NCI-H1436 (cell line): ENCODE results near the gene GPHA2.
A peak's percentile ranks its signal among the peaks of the same experiment; 100 is the strongest.
"Not testable (repeated sequence)": the region's sequence is repeated elsewhere in the genome, so short reads cannot be mapped to it uniquely, and the experiment has no call there.

Source experiments
- DNase-seq: peaks from one replicate; lab custom pipeline; 2025; lab: John Stamatoyannopoulos, UW

The GPHA2 gene

DNA sequence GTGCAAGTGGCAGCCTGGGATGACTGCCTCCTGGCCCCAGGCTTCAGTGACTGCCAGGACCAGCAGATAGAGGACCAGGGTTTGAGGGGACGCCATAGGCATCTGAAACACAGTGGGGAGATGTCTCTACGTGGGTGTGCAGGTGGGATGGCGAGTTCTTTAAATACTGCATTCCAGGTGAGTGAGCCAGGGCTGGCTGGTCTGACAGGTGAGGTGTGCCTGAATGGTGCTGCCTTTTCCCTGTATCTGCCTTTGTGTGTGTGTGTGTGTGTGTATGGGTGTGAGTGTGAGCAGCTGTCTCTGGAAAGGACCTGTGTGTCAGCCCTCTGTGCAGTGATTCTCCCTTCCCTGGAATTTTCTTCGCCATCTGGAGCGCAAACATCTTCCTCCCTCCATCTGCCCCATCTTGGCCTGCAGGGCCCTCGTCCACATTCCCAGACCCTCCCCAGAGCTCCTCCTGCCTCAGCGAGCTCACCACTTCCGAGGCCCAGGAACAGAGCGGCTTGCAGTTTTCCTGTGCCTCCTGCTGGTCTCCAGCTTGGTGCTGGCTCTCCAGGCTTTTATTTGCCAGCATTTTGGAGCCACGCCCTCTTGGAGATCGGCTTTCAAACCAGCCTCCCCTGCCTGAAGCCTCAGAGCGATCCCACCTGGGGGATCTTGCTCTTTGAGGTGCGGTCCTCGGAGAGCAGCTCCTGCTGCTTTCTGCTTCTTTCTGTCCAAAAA, at the start of gene GPHA2:
GPHA2 (minus strand) TSS at position 535 of the 723 bp plus-strand sequence; CDS start at position 102, 433 bp downstream.
- DNase-seq: no peak

- not testable (repeated sequence) for DNase-seq
These were observed 47.6 kb upstream of the GPHA2 start for GRCh38 chr11:64983339-64983738.

GRCh38 chr11:64976651-64977050, 41.0 kb upstream of the GPHA2 start:
- peak; percentile 25 for DNase-seq

- DNase-seq: no peak
These were observed 38.4 kb upstream of the GPHA2 start for GRCh38 chr11:64974124-64974523.

DNA sequence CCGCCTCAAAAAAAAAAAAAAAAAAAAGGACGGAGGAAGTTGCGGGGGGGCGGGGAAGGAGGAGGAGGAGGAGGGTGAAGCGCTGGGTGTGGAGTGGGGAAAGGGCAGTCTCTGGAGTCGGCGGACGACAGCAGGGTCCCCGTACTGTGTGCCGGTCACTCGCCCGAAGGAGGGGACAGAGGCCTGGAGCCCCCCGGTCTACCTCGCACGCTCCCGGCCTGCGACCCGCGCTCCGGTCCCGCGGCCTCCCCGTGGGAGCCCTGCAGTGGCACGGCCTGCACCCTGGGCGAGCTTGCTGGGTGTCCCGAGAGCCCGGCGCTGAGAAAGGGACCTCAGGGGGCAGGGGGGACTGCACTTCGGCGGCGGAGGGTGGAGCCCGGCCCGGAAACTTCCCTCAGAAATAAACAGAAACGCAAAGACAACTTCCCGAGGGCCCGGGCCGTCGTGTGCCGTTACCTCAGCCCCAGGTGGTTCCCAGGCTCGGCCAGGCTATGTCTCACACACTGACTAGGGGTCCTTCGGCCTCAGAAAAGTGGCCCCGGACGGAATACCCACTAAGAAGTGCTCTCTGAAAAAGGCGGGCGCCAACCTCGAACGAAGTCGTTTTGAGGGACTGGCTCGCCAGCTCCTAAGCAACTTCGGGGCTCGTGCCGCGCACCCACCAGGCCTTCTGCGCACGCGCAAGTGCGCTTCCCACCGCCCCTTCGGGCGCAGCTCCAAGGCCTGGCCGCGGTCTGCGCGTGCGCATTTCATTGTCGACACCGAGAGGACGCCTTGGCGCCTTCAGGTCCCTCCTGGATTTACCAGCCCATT, 35.9 kb upstream of the GPHA2 start, which contains the start of gene MAJIN:
MAJIN (minus strand) TSS at position 688 of the 813 bp plus-strand sequence. CDS start 12,703 bp downstream, outside the sequence.
- no peak for DNase-seq

DNA sequence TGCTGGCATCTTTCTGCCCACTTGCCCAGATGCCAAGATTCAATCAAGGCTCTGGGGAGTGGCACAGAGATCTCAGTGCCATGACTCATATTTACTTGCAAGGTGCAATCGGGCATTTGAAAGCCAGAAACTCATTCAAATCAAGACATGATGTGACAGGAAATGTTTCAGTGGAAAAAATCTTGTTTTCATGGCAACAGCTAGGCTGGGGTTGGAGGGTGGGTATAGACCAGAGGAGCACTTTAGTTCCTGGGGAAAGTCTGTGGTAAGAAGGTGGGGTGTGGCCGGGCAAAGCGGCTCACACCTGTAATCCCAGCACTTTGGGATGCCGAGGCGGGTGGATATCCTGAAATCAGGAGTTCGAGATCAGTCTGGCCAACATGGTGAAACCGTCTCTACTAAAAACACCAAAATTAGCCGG, 35.0 kb upstream of the GPHA2 start:
- no peak for DNase-seq

DNA sequence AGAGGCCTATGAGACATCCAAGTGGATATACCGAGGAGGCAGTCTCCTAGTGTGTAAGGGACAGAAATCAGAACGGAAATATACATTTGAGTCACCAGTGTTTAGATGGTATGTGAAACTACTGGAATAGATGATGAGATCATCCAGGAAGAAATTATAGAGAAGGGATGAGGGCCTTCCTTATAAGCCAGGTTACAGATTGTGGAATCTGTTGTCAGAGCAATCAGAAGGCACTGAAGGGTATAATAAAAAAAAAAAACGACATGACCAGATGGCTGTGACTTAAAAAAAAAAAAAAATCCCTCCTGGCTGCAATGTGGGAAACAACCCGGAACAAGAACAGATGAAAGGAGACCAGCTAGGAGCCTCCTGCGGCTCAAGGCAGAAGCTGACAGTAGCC, 33.5 kb upstream of the GPHA2 start:
- no peak for DNase-seq

DNA sequence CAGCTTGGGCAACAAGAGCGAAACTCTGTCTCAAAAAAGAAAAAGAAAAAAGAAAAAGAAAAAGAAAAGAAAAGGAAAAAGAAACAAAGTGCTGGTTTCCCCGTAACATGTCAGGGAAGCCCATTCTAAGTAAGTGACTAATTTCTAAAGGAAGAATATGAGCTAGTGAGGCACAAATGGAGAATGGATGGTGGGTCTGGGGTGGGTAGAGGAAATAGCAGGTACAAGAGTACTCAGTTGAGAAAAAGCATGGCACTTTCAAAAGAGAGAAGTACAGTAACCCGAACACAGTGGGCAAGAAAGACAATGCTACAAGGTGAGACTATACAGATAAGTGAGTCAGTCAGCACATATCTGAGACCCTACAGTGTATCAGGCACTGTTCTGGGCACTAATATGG, 31.7 kb upstream of the GPHA2 start:
- no peak for DNase-seq

DNA sequence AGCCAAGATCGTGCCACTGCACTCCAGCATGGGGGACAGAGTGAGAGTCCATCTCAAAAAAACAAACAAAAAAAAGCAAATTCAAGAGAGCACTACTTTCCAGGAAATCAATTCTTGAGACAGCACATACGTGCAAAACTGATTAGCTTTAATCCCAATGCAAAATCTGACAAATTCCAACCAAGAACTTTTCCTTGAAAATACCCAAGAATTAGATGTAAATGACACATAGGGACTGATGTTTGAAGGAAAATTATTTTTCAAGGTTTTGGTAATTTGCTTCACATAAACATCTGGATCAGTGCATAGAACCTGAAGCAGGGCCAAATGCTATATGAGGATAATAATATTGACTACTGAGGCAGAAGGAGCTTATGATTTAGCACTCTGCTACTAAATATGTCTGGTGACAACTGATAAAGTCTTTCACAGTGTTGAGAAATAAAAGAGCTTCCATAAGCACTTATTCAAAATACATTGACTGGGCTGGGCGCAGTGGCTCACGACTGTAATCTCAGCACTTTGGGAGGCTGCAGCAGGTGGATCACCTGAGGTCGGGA, 27.5 kb upstream of the GPHA2 start:
- no peak for DNase-seq

GRCh38 chr11:64960719-64961118, 25.0 kb upstream of the GPHA2 start:
- no peak for DNase-seq

- no peak for DNase-seq
These were observed 23.8 kb upstream of the GPHA2 start for GRCh38 chr11:64959498-64959897.

DNA sequence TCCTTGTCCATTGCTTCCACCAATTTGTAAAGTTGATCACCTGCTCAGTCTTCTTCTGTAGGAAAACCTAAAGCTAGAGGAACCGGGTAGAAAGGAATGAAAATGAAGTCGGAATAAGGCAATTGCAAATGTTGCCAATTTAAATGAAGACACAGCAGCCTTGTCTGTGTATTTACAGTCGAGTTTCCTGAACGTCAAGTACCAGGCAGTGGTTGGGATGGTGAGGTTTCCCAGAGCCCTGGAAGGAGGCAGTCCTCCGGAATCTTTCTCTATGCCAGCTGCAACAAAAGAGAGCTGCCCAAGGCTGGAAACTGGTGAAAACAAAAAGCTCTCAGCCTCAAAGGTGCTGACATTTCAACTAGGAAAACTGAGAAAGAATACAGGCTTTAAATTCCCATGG, 18.5 kb upstream of the GPHA2 start:
- DNase-seq: no peak

DNA sequence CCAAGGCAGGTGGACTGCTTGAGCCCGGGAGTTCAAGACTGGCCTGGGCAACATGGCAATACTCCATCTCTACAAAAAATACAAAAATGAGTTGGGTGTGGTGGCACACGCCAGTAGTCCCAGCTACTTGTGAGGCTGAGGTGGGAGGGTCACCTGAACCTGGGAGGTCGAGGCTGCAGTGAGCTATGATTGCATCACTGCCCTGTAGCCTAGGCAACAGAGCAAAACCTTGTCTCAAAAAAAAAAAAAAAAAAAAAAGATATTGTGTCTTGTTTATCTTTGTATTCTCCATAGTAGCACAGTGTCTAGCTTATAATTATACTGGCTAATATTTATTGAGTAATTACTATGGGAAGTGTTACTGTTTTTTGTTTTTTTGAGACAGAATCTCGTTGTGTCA, 15.8 kb upstream of the GPHA2 start:
- DNase-seq: no peak

GRCh38 chr11:64947208-64947814, 11.6 kb upstream of the GPHA2 start:
- no peak for DNase-seq

DNA sequence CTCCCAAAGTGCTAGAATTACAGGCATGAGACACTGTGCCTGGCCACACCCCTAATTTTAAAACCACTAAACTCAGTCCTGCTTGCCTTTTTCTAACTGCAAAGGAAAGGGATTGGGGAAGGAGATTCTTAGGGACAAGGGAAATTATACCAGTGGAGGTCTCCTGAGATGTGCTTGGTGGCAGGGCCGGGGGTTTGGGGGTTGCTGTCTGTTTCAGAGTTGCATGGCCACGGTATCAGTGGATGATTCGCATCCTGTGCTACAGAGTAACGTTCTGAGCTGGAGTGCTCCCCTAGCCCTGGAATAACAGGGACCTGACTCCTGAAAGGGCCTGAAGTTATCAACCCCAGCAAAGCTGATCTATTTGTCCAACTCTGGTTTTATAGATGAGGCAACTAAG, 846 bp upstream of the GPHA2 start:
- no peak for DNase-seq

DNA sequence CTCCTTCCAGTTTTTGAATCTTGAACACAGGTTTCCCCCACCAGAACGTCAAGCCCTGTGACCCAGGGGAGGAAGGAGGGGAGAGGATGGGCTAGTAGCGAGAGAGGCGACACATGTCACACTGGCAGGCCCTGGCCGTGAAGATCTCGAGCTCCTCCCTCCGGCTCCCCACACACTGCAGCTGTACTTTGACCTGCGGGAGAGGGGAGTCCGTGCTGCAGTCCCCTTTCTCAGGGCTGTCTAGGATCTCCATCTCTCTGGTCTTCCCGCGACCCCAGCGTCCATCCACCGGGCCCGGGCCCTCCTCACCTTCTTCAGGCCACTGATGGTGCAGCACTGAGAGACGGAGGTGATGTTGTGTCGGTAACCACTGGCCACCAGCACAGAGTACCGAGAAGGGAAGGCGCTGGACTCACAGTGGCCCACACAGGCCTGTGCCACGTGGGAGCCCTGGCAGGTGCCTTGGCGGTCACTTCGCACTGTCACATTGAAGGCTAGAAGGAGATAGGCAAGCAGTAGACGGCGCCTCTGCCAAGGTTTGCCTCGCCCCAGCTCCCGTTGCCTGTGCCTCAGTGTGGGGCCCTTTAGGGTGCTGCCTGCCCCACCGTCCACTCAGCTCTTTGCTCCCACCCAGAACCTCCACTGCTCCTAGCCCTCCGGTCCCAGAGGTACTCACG, 873 bp downstream of the GPHA2 start:
- DNase-seq: no peak

DNA sequence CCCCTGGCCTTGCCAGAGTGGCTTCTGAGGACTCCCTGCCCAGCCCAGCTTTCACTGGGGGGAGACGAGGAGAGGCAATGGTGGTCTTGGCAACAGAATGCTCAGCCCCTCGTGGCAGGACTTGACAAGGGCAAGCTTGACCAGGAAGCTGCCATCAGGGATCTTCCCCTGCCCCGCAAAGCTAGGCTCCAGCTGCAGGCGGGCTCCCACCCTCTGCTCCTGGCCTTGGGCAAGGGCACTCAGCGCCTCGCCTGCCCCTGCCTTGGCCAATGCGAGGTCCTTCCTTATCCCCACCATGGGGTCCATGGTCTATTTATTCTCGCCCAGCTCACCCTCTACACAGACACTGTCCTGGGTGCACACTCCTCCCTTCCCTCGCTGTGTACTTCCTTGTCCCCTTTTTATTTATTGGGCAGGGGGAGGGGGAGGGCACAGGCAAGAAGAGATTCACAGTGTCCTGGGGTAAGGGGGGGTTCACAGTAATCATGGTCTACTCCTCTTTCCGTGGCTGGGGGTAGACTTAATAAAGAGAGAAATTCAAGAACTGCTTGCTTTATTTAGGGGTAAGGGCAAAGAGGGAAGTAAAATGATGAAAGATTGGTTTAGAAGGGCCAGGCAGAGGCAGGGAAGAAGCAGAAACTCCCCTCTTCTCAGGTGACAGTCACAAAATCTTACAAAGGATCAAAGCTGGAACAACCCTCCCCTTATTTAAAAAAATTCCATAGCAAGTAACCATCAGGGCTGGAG, 1.6 kb downstream of the GPHA2 start:
- DNase-seq: no peak

DNA sequence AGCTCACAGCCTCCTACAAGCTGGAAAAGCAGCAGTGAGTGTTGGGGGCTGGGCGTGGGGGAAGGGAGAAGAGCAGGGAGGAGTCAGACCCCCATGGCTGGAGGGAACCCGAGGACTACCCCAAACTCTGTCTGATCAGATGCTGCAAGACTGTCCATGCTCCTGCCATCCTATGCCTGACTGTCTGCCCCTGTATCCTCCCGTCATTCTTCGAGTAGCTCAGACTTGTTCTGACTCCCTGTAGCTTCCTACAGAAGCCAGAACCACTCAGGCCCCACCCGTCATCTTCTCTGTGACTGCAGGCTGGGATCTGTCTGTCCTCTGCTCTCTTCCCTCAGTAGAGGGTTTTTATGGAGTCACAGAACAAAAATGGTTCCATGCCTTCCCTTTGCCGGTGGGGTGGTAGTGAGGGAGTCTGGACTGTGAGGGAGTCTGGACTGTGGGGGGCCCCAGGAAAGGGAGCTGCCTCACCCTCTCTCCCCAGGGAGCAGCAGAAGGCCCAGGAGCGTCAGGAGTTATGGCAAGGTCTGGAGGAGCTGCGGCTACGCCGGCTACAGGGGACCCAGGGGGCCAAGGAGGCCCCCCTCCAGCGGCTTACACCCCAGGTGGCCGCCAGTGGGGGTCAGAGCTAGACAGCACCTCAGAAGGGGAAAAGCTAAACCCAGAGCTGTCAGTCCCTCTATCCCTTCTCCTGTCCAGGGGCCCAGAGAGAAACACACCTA, 2.3 kb downstream of the GPHA2 start:
- DNase-seq: no peak

DNA sequence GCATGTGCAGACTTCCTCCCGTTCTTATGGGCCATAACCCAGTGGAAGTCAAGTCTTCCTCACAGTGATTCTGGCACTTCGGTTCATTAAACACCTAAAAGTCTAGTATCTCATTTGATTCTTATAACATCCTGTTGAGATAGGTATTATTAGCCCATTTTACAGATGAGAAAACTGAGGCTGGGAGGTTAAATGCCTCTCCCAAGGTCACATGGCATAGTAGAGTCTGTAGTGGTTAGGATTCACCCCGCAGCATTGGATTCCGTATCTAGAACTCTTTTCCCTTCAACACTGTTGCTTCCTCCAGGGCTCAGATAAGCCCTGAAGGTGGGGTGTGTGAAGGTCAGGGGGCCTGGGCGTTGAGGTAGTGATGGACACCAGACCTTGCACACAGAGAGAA, 3.4 kb downstream of the GPHA2 start:
- DNase-seq: no peak

- DNase-seq: no peak
These were observed 4.4 kb downstream of the GPHA2 start for GRCh38 chr11:64931290-64931689.

- no peak for DNase-seq
These were observed 5.4 kb downstream of the GPHA2 start for GRCh38 chr11:64930340-64930739.
